GM18858 (cell line): Measurements from ENCODE around the gene MVB12B.

Experiments
- ATAC-seq: cut with Tn5 transposase; IDR thresholded peaks from one replicate; pipeline ENCODE4 v1.9.1; 2021; ENCODE audit not compliant: unreplicated experiment

The MVB12B gene

DNA sequence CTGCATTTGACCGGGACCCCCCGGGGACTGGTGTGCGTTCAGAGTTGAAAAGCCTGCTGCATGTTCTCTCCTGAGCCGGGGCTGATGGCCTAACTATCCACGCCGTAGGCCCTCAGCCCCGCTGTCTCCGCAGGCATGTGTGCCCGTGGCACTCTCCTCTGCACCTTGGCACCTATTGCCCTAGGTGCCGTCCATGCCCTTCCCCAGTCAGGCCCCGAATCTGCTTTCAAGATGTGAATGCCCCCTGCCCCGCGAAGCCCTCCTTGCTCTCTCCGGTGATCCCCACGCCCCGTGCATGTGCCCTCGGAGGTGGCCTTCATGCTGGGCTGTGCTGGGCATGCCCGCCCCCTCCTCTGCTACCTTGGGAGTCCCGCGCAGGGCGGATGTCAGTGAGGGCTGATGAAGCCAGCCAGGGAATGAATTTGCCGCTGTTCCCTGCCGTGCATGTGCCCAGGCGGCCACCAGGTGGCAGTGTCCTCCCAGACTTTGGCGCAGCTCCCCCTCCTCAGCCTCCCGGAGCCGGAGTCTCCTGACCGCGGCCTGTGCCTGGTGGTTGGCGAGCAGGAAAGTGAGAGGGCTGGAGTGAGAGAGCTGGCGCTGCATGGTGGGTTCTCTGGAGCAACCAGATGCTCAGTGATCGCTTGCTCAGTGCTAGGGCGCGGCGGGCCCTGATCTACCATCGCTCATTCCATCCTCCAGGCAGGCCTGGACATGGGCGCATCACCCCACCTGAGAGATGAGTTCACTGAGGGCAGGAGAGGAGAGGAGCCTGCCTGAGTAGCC is 174.2 kb downstream of the MVB12B start:
- no peak for ATAC-seq

GRCh38 chr9:126501383-126502331 is 175.0 kb downstream of the MVB12B start:
- no peak for ATAC-seq

GRCh38 chr9:126502417-126503332 is 176.0 kb downstream of the MVB12B start:
- no peak for ATAC-seq

DNA sequence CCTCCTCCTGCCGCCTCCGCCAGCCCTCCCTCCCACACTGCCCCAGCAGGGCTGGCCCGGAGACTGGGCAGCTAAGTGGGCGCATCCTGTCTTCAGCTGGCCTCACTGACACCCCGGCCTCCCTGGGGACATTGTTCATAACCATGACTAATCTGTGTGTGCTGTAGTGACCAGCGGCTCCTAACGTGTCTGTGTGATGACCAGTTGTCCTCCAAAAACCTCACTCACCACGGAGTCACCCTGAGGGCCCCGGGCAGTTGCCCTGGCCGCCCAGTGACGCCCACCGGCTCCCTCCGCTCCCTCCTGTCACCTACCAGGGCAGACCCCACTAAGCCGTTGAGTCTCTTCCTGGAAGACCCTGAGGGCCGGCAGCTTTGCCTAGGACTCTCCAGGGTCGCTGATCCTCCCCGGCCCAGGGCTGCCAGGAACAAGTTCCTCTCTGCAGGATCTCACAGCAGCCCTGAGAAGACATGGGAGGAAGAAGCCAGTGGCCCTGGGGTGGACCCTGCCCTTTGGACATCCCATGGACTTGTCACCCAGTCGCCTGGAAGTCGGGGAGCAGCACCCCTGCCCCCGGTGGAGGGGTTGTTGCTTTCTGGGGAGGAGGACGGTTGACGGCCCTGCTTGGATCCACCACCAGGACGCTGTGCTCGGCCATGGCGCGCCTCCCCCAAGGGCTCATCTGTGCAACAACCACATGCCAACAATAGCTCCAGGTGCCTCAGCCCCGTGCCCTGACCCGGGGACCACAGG is 176.9 kb downstream of the MVB12B start:
- no peak for ATAC-seq

DNA sequence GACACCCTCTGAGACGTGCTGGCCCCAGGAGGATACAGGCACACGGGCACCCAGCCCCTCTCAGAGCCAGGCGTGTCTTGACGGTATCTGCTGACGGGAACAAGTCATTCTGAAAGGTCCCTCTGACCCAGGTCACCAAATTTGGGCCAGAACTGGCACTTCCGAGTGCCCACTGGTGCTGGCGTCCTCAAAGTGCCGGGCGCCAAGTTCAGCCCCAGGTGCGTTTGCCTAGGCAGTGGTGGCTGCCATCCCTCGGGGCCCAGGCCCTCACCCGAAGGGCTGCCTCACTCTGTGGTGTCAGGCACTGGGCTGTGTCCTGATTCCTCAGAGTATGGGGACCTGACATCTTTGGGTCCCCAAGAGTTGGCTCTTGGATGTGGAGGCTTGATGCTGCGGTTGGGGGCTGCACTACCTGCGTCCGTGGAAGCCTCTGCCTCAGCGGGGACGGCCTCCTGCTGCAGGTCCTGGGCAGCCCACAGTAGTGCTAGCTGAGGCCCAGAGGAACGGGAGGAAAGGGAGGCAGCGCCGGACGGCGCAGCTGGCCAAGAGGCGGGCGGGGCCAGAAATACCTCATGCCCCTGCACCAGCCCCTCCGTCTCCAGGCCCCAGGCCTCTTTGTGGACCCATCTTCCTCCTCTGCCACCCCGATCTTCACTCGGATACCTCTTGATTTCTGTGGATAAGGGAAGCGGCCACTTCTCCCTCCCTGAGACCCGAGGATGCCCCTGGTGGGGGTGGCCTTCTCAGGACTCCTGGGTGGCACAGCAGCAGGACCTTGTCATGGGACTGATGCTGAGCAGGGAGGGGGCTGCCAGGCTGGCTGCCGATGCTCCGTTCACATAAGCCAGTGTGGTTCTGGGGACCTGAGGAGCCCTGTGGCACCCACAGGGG is 177.7 kb downstream of the MVB12B start:
- no peak for ATAC-seq

DNA sequence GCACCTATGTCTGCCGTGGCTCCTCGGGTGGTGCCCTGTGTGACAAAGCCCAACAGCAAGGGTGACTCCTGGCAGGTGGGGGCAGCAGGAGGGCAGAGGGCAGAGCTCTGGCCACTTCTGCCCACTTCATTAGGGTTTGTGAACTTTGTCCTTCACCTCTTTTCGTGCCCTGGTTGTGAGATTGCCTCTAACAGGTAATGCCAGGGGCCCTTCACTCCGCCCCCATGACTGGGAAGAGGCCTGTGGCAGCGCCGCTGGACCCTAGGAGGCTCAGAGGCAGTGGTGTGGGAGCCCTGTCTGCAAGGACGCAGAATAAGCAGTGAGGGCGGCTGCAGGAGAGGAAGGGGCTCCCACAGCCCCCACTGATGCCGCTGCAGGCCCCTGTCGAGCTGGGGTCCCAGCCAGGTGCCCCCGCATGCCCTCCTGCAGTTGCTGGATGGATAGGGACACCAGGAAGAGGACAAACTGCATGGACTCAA is 178.4 kb downstream of the MVB12B start:
- ATAC-seq, result no peak

GRCh38 chr9:126505697-126506346 is 179.2 kb downstream of the MVB12B start:
- ATAC-seq, result no peak

DNA sequence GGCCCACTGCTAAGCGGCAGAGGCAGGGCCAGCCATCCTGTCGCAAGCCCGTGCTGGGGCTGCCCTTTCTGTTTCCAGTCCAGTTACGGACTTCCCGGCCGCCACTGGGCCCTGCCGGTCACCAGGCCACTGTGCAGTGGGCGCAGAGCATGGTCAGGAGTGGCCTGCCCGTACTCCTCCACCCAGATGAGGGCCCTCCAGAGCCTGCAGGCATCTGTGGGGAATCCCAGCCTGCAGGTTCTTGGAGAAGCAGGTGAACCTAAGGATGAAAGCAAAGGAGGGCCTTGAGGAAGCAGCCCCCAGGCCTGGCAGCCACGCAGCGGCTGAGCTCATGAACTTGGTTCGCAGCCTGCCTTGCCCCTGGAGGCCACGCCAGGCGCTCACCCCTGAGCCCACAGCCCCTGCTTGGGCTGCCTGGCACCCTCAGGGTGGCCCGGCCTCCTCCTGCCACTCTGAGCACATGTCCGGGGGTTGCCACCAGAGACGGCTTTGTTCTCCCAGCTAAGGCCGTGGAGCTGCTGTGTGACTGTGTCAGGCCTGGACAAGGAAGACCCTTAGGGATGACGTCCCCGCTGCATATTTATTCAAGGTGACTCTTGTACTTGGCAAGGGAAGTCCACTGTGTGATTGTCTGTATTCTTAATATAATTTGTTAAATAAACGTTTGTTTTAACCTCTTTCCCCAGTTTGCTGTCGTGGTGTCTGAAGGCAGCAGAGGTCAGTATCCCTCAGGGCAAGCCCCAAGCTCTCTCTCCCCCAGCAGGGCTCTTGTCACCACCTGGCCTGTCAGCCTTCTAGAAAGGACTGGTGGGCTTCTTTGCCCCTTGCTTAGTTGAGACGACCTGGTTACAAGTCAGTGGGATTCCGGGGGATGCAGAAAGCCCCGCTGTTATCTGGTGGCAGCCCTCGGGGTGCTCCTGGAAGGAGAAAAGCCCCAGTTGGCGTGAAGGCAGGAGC is 180.0 kb downstream of the MVB12B start:
- ATAC-seq, result no peak

DNA sequence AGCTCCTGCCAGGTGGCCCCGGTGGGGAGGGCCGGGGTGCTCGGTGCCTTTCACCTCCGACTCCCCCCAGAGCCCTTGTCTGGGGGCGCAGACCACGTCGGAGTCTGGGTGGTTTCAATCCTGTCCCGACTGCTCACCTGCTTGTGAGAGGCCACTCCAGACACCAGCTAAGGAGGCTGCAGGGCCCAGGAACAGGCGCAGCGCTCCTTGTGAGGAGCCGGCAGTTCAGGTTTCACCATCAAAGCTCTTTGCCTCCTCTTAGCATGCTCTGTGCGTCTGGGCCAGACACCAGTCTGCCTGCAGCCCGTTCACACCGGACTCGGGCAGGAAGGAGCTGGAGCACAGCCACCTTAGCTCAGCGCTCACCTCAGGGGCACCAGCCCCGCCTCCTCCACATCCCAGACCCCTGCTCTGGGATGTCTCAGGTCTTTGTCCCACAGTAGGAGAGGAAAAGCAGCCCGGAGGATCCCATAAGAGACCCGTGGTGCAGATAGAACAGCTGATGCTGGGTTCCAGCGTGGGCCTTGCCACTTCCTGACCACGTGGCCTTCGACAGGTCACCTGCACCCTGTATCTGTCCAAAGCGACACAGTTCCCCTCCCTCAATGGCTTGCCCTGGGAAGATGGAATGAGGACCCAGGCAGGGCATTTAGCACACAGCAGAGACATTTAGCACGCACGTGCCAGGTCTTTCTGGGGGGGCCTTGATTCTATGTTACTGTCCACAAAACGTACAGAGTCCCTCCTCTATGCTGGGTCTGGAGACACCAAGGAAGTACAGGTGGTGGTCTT is 180.9 kb downstream of the MVB12B start:
- no peak for ATAC-seq

DNA sequence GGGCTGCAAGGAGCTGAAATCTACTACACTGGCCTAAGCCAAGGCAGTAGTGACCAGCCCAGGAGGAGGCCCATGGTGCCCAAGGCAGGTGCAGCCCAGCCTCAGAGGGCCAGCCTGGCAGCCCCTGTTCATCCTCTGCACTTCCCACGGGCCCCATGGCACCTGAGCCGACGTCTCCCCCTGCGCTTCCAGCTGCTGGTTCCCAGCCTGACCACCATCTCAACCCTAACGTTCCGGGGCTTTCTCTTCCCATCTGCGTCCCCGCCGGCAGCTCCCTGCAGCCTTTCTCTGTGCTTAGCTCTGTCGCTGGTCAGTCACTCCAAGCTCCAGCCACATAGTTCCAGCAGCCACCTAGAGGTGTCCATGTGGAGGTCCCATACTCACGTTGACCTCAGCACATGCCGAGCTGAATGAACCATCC is 181.6 kb downstream of the MVB12B start:
- no peak for ATAC-seq

- no peak for ATAC-seq
Measured at GRCh38 chr9:126508928-126509327, 182.3 kb downstream of the MVB12B start.

DNA sequence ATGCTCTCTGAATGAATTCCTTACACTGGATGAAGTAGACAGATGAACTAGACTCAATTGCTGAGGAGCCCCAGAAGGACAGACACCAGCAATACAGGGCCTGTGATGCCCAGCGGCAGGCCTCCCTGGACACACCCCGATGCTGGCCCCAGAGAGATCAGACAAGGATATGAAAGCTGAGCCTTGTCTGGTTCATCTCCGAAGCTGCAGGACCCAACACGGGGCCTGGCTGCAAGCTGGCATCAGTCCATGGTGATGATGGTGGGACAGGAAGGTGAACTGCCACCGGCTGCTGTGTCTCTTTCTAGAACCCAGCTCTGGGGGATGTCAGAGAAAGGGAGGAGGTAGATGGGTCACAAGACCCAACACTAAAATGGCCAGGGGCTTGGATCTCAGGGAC is 183.1 kb downstream of the MVB12B start:
- no peak for ATAC-seq

DNA sequence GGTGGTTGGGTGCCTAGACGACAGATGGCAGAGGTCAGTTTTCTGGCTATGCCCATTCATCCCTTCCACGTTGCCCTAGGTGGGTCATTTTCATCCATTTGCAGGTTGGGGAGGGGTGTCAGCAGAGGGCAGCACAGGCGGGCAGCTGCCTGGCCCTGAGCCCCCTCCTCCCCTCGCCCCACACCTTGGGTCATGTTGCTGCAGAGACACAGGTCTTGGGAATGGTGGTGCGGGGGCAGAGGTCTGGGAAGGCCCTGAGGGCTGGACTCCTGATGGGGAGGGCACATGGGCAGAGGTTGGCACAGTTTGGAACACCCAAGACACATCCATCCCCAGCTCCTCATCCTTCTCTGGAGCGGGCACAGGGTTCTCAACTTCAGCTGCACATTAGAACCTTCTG is 183.9 kb downstream of the MVB12B start:
- ATAC-seq, result no peak

- ATAC-seq, result no peak
Measured at GRCh38 chr9:126511411-126511810, 184.8 kb downstream of the MVB12B start.

- no peak for ATAC-seq
Measured at GRCh38 chr9:126513159-126514036, 186.8 kb downstream of the MVB12B start.
